IPS-18a (cell line): Measurements from ENCODE around the gene SKAP2.

ENCODE experiments used
- H3K27ac ChIP-seq: one replicate; pipeline ENCODE4 v1.5.1; 2013; ENCODE audit warnings: low read length
- H3K27me3 ChIP-seq: one replicate; pipeline ENCODE4 v1.6.1; 2013; ENCODE audit warnings: mild to moderate bottlenecking, low read length; ENCODE audit not compliant: control insufficient read depth, insufficient read depth
- H3K36me3 ChIP-seq: one replicate; pipeline ENCODE4 v1.6.1; 2013; ENCODE audit warnings: low read depth, low read length; ENCODE audit not compliant: control insufficient read depth
- H3K4me1 ChIP-seq: one replicate; pipeline ENCODE4 v1.6.1; 2013; ENCODE audit warnings: low read depth, low read length; ENCODE audit not compliant: control insufficient read depth
- H3K4me3 ChIP-seq: one replicate; pipeline ENCODE4 v1.5.1; 2013; ENCODE audit warnings: low read length
- H3K9ac ChIP-seq: one replicate; pipeline ENCODE4 v1.6.1; 2013; ENCODE audit warnings: mild to moderate bottlenecking, low read length, moderate library complexity
- H3K9me3 ChIP-seq: one replicate; pipeline ENCODE4 v1.6.1; 2013; ENCODE audit warnings: low read depth, low read length; ENCODE audit not compliant: control insufficient read depth

The SKAP2 gene

DNA sequence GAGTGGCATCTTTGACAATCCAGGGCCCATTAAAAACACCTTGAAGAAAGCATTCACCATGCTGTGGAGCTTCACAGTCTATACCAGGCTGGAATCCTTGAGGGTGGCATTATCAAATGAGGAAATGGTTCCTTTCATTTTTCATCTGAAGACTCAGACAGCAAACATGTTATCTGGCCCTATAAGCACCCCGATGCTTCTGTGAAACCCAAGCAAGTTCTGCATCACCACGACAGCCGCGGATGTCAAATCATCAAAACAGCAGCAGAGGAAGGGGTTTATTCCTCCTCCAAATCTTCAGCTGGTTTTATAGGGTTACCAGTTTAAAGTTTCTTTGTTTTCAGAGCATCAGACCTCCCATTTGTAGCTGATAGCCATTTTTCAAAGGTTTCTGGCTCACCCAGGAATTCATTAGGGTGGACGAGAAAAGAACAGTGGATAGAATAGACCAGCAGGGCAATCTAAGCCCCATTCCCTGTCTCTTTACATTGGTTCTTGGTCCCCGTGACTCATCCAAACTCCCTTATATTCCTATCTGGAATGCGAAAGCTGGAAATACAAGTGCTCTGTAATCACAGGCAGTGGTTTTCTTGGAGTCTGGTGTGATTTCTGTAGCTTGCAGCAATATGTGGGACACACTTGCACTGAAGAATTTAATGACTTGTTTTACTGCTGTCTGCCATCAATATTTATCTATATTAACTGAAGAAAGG, 217.9 kb downstream of the SKAP2 start:
- no peaks in the 10 kb centered on the region for H3K9me3 ChIP-seq
- no peak overlapping the region for H3K9ac ChIP-seq
- no peaks in the 10 kb centered on the region for H3K36me3 ChIP-seq
- no peaks in the 10 kb centered on the region for H3K27me3 ChIP-seq
- no peak overlapping the region for H3K27ac ChIP-seq
- H3K4me1 ChIP-seq = no peaks in the 10 kb centered on the region
- no peak overlapping the region for H3K4me3 ChIP-seq

DNA sequence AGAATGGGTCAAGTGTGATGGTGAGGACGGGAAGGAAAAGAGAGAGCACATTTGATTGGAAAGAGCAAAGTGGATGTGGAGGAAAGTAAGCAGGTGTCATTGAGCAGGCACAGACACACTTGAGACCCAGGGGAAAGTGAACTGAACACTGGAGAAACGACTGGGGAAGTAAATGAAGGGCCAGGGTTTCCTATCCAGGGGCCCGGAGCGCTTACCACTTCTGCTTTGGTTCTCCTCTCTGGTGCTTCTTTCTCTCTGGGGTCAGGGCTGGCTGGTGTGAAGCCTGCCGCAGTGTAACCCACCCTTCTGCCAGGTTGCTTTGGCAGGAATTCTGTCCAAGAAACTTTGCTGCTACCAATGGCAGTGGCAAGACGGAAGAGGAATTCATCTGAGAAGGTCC, 219.3 kb downstream of the SKAP2 start:
- Histone ChIP-seq H3K36me3 (no peaks in the 10 kb centered on the region), H3K4me1 (no peaks in the 10 kb centered on the region), H3K27me3 (no peaks in the 10 kb centered on the region), H3K4me3 (no peak overlapping the region), H3K27ac (no peak overlapping the region), H3K9ac (no peak overlapping the region), H3K9me3 (no peaks in the 10 kb centered on the region)

DNA sequence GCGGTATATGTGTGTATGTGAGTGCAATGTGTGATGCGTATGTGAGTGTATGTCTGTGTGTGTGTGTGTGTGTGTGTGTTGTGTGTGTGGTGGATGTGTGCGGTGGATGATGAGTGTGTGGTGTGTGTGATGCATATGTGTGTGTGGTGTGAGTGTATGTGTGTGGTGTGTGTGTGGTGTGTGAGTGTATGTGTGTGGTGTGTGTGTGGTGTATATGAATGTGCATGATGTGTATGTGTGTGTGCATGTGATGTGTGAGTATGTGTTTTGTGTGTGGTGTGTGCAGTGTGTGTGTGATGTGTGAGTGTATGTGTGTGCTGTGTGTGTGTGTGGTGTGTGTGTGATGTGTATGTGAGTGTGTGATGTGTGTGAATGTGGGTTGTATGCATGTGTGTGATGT, 222.0 kb downstream of the SKAP2 start:
- Histone ChIP-seq H3K27me3 (no peaks in the 10 kb centered on the region), H3K4me3 (no peak overlapping the region), H3K4me1 (no peaks in the 10 kb centered on the region), H3K9ac (no peak overlapping the region), H3K9me3 (no peaks in the 10 kb centered on the region), H3K27ac (no peak overlapping the region), H3K36me3 (no peaks in the 10 kb centered on the region)

DNA sequence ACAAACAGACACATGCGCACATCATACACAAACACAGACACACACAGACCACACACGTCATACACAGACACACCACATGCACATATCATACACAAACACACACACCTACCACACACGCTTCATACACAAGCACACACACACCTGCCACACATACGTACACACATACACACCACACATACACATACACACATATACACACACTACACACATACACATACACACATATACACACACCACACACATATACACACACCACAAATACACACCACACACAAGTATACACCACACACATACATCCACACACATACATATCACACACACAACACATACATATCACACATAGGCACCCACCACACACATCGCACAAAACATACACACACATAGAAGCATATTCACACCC, 224.7 kb downstream of the SKAP2 start:
- H3K9ac ChIP-seq = no peak overlapping the region
- no peaks in the 10 kb centered on the region for H3K4me1 ChIP-seq
- no peaks in the 10 kb centered on the region for H3K27me3 ChIP-seq
- H3K4me3 ChIP-seq = no peak overlapping the region
- H3K36me3 ChIP-seq = no peaks in the 10 kb centered on the region
- no peaks in the 10 kb centered on the region for H3K9me3 ChIP-seq
- H3K27ac ChIP-seq = no peak overlapping the region

DNA sequence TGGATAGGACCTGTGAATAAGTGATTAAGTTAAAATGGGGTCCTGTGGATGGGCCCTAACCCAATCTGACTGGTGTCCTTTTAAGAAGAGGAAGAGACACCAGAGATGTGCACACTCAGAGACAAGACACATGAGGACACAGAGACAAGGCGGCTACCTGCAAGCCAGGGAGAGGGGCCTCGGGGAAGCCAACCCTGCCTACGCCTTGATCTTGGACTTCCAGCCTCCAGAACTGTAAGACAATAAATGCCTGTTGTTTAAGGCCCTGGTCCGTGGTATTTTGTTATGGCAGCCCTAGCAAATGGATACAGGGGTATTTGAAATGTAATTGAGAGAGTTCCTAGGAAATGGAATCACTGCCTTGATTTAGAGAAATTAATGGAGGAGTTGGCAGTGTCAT, 225.3 kb downstream of the SKAP2 start:
- Histone ChIP-seq H3K9me3 (no peaks in the 10 kb centered on the region), H3K27ac (no peak overlapping the region), H3K9ac (no peak overlapping the region), H3K36me3 (no peaks in the 10 kb centered on the region), H3K4me1 (no peaks in the 10 kb centered on the region), H3K4me3 (no peak overlapping the region), H3K27me3 (no peaks in the 10 kb centered on the region)

DNA sequence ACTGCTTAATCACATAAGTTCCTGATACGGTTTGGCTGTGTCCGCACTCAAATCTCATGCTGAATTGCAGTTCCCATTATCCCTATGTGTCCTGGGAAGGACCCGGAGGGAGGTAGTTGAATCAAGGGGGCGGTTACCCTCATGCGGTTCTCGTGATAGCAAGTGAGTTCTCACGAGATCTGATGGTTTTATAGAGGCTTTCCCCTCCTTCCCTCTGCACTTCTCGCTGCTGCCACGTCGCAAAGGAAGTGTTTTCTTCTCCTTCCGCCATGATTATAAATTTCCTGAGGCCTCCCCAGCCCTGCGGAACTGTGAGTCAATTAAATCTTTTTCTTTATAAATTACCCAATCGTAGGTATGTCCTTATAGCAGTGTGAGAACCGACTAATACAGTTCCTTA, 226.2 kb downstream of the SKAP2 start:
- H3K27me3 ChIP-seq = no peaks in the 10 kb centered on the region
- H3K9ac ChIP-seq = no peak overlapping the region
- H3K9me3 ChIP-seq = no peaks in the 10 kb centered on the region
- no peaks in the 10 kb centered on the region for H3K4me1 ChIP-seq
- no peak overlapping the region for H3K27ac ChIP-seq
- no peaks in the 10 kb centered on the region for H3K36me3 ChIP-seq
- no peak overlapping the region for H3K4me3 ChIP-seq

DNA sequence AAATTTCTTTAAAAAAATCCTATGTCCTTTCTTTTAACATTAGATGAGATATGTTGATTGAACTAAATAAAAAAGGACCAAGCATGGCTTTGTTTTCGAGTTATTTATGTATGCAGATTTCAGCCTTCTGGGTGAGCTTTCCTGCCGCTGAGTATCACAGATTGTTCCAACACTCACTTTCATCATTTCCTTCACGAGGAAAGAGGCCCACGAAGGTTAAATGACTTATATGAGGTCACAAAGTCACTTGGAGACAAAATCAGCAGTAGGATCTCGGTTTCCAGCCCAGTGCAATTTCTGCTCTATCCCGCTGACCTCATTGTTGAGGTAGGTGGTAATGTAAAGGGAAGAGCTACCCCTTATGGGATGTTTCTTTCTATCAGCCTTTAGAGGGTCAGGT, 226.8 kb downstream of the SKAP2 start:
- H3K4me3 ChIP-seq = no peak overlapping the region
- H3K36me3 ChIP-seq = no peaks in the 10 kb centered on the region
- no peaks in the 10 kb centered on the region for H3K27me3 ChIP-seq
- no peak overlapping the region for H3K27ac ChIP-seq
- no peaks in the 10 kb centered on the region for H3K4me1 ChIP-seq
- no peak overlapping the region for H3K9ac ChIP-seq
- H3K9me3 ChIP-seq = no peaks in the 10 kb centered on the region

DNA sequence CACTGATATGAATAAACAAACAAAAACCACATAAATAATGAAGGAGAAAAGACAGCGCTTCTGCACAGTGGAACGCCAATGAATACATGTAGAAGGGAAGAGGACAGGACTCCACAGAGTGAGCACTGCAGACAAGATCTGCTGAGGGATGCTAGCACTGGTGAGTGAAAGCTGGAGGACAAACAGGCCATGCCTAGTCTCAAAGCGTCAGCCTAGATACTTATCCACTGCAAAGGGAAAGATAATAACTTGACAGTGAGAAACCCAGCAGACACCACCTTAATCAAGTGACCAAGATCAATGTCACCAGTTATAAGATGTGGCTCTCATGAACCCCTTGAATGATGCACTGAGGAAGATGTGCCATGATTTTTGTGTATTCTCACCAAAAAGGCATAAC, 227.6 kb downstream of the SKAP2 start:
- Histone ChIP-seq H3K9ac (no peak overlapping the region), H3K36me3 (no peaks in the 10 kb centered on the region), H3K4me1 (no peaks in the 10 kb centered on the region), H3K27me3 (no peaks in the 10 kb centered on the region), H3K27ac (no peak overlapping the region), H3K9me3 (no peaks in the 10 kb centered on the region), H3K4me3 (no peak overlapping the region)

DNA sequence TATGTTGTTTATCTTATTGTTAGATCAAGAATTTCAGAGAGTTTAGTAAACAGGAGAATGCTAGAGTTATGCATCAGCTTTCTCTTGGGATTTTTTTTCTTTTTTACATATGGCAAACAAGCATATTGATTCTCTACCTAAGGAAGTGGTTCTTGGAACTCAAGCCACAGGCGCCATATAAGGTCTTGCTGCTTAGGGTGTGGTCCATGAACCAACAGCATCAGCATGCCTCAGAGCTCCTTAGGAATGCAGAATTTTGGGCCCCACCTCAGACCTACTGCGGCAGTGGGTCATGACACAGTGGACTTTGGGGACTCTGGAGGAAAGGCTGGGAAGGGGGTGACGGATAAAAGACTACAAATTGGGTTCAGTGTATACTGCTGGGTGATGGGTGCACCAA, 230.8 kb downstream of the SKAP2 start:
- Histone ChIP-seq H3K27me3 (no peaks in the 10 kb centered on the region), H3K36me3 (no peaks in the 10 kb centered on the region), H3K27ac (no peak overlapping the region), H3K9me3 (no peaks in the 10 kb centered on the region), H3K4me3 (no peak overlapping the region), H3K9ac (no peak overlapping the region), H3K4me1 (no peaks in the 10 kb centered on the region)

DNA sequence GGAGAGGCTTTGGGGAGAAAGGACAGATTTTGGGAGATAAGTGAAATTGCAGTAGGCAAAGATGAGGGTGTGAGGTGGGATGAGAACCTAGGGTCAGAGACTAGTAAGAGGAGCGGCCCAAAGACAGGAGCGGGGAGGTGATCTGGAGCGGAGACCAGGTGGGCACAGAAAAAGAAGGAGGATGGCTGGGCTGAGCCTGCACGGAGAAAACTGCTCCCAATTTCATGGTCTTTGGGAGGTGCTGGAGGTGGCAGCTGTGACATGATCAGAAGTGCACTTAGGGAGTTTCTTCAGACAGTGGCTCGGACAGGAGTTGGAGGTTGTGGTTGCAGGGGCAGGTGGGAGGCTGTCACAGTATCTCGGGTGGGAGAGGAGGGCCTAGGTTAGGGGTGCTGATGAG, 232.8 kb downstream of the SKAP2 start:
- no peaks in the 10 kb centered on the region for H3K36me3 ChIP-seq

DNA sequence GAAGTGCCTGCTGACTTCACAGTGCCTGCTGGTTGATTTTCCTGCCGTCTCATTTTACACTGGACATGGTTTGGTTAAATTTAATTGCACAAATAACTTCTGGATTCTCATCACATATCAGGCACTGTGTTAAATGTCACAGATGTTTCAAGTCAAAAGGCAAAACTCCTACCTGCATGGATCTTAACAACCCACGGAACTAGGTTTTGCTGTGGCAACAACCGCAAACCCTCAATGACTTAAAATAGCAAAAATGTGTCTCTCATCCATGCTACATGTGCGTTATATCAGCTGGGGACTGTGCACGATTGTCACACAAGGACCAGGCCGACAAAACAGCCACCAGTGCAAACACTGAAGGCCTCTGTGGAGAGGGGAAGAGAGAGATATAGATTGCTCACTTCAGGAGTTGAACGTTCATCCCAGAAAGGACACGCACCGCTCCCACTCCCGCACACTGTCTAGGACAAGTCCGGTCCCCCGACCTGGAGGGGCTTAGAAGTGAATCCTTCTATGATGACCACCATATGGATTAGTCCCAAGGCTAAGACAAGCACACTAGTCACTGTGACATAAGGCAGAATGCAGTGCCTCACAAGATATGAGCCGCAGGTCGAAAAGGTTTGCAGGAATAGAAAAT, 233.3 kb downstream of the SKAP2 start:
- Histone ChIP-seq H3K9me3 (no peaks in the 10 kb centered on the region), H3K4me3 (no peak overlapping the region), H3K9ac (no peak overlapping the region), H3K4me1 (no peaks in the 10 kb centered on the region), H3K27ac (no peak overlapping the region), H3K27me3 (no peaks in the 10 kb centered on the region), H3K36me3 (no peaks in the 10 kb centered on the region)

More for the DNA sequence above, 232.8 kb downstream of the SKAP2 start:
- Histone ChIP-seq H3K9ac (no peak overlapping the region), H3K27me3 (no peaks in the 10 kb centered on the region), H3K9me3 (no peaks in the 10 kb centered on the region), H3K4me3 (no peak overlapping the region), H3K4me1 (no peaks in the 10 kb centered on the region), H3K27ac (no peak overlapping the region)

DNA sequence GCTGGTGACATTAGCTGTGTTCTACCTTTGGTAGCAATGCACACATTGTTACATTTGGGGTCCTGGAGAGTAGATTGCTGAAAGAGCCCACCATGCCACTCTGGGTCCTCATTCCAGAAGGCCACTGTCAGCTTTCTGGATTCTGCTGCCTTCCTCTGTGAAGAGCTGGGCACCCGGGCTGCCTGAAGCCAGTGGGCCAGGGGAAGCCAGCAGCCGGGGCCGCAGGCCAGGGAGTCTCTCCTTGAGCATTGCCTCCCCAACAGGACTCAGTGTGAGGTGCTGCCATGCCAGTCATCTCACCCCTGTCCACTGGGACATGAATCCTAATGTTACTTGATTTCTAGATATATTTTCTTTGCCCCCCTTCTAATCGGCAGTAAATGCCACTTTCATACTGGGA, 234.0 kb downstream of the SKAP2 start:
- Histone ChIP-seq H3K9me3 (no peaks in the 10 kb centered on the region), H3K4me3 (no peak overlapping the region), H3K27ac (no peak overlapping the region), H3K9ac (no peak overlapping the region), H3K27me3 (no peaks in the 10 kb centered on the region), H3K4me1 (no peaks in the 10 kb centered on the region), H3K36me3 (no peaks in the 10 kb centered on the region)
